ENCODE results near the gene GNRH2. TPM values are rescaled to one million over a fixed set of nuclear protein-coding genes. Genes with fewer than 3 reads are reported as not detected.

GNRH2 gene, protein sequence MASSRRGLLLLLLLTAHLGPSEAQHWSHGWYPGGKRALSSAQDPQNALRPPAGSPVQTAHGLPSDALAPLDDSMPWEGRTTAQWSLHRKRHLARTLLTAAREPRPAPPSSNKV
- total RNA-seq: 1 to 10 TPM in 1 of 2 donors, under 1 TPM in 1; 0.67 to 1.0 TPM

DNA sequence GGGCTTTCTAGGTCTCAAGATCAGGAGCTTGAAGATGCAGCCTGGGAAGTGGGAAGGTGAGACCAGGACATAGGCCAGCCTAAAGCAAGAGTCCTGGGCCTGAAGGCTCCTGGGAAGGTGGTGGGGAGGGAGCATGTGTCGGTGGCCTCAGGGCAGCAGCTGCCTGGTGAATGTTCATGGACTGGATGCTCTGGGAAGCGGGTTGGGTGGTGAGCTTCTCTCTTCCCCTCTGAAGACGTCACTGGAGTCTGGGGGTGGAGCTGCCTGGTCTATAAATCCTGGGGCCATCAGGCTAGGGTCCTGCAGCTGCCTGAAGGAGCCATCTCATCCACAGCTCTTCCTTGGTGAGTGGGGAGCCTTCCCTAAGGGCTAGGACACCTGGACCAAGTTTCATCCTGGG lies at the start of gene GNRH2:
Gene GNRH2 (plus strand): TSS at position 301 of the 400 bp plus-strand sequence. CDS start 793 bp downstream, outside the sequence.

GRCh38 chr20:3045816-3046676 lies 2.6 kb downstream of the GNRH2 start, which contains the start of gene MRPS26:
TSS of gene MRPS26 (plus strand) at chr20:3046052. CDS start at chr20:3046069, 17 bp downstream.

GRCh38 chr20:3071610-3072529 lies 28.4 kb downstream of the GNRH2 start, which contains the start of gene OXT:
TSS of gene OXT (plus strand) at chr20:3071620. CDS start at chr20:3071656, 36 bp downstream.

GRCh38 chr20:3084283-3084985 lies 41.0 kb downstream of the GNRH2 start, which contains the start of gene AVP:
TSS of gene AVP (minus strand) at chr20:3084724. CDS start at chr20:3084674, 50 bp downstream.

Other genes starting within 250 kb of the GNRH2 start
- gene CPXM1, start 243.0 kb upstream of the GNRH2 start, total RNA-seq: not detected
- gene C20orf141, start 228.6 kb upstream of the GNRH2 start, total RNA-seq: not detected
- gene TMEM239, start 227.3 kb upstream of the GNRH2 start, total RNA-seq: under 1 TPM in 1 of 2 donors, not detected in 1; 0.69 TPM
- gene PCED1A, start 203.0 kb upstream of the GNRH2 start, total RNA-seq: 10 to 100 TPM; 25.6 to 33.4 TPM
- gene VPS16, start 202.9 kb upstream of the GNRH2 start, total RNA-seq: 10 to 100 TPM; 45.4 to 47.0 TPM
- 10 to 100 TPM; 54.9 to 63.0 TPM for gene PTPRA, start 170.1 kb upstream of the GNRH2 start, total RNA-seq
- 10 to 100 TPM; 36.8 to 69.3 TPM for gene MRPS26, start 2.4 kb downstream of the GNRH2 start, total RNA-seq
- not detected for gene OXT, start 28.0 kb downstream of the GNRH2 start, total RNA-seq
- not detected for gene AVP, start 41.1 kb downstream of the GNRH2 start, total RNA-seq
- 10 to 100 TPM; 17.9 to 25.6 TPM for gene FASTKD5, start 116.2 kb downstream of the GNRH2 start, total RNA-seq
- 1 to 10 TPM; 3.4 to 4.0 TPM for gene UBOX5, start 116.2 kb downstream of the GNRH2 start, total RNA-seq
- gene LZTS3, start 129.9 kb downstream of the GNRH2 start, total RNA-seq: 1 to 10 TPM; 1.3 to 5.5 TPM
- 10 to 100 TPM; 32.3 to 32.6 TPM for gene DDRGK1, start 161.1 kb downstream of the GNRH2 start, total RNA-seq
- 10 to 100 TPM; 23.7 to 40.3 TPM for gene ITPA, start 165.9 kb downstream of the GNRH2 start, total RNA-seq
- gene SLC4A11, start 195.6 kb downstream of the GNRH2 start, total RNA-seq: 1 to 10 TPM; 1.7 to 2.7 TPM